ENCODE results near the gene BOD1.

BOD1 gene

GRCh38 chr5:173573126-173573960 is 43.1 kb downstream of the BOD1 start:
- peak; percentile 26 to 58 for DNase-seq

- DNase-seq = no peak
Observed at GRCh38 chr5:173572431-173573125, 43.9 kb downstream of the BOD1 start.

- no peak for DNase-seq
Observed at GRCh38 chr5:173570321-173571090, 45.9 kb downstream of the BOD1 start.

GRCh38 chr5:173568703-173569102 is 47.7 kb downstream of the BOD1 start:
- no peak for DNase-seq

- DNase-seq = no peak
Observed at GRCh38 chr5:173568128-173568527, 48.3 kb downstream of the BOD1 start.

GRCh38 chr5:173567548-173567947 is 48.9 kb downstream of the BOD1 start:
- no peak for DNase-seq

- DNase-seq = no peak
Observed at GRCh38 chr5:173565491-173566072, 50.9 kb downstream of the BOD1 start.

- DNase-seq = no peak
Observed at GRCh38 chr5:173564106-173564505, 52.3 kb downstream of the BOD1 start.

- DNase-seq = no peak
Observed at GRCh38 chr5:173563246-173563645, 53.2 kb downstream of the BOD1 start.

- no peak for DNase-seq
Observed at GRCh38 chr5:173562451-173562850, 54.0 kb downstream of the BOD1 start.
